Kidney (tissue), 14 donors: ENCODE results near the gene PLPP1. TPM values are rescaled to one million over a fixed set of nuclear protein-coding genes. Genes with fewer than 3 reads are reported as not detected.

Experiments used
- DNase-seq, 5 donors: peaks; one replicate each; pipeline ENCODE4 v3.0.0-alpha.2; 2013 to 2020
- FAIRE-seq: peaks from 2 replicates; lab custom pipeline; 2012; peaks lifted over from hg19 to GRCh38; lab: Jason Lieb, UNC
- H3K27ac ChIP-seq, 2 donors: one replicate each; pipeline ENCODE4 v1.7.0; 2013; ENCODE audit warnings: low read depth in 2 of 2, low read length in 2 of 2, inconsistent platforms in 1 of 2
- H3K27me3 ChIP-seq: one replicate; pipeline ENCODE4 v1.7.1; 2013; ENCODE audit warnings: low read length, inconsistent platforms; ENCODE audit not compliant: control insufficient read depth, insufficient read depth
- H3K36me3 ChIP-seq, 3 donors: one replicate each; pipeline versions ENCODE4 v1.7.0 to v1.7.1; 2013; ENCODE audit warnings: low read length in 3 of 3, control low read depth in 1 of 3, inconsistent platforms in 1 of 3; ENCODE audit not compliant: insufficient read depth in 3 of 3, control insufficient read depth in 2 of 3
- H3K4me1 ChIP-seq, 3 donors: one replicate each; pipeline versions ENCODE4 v1.7.0 to v1.7.1; 2013; ENCODE audit warnings: low read length in 3 of 3, inconsistent platforms in 1 of 3, low read depth in 1 of 3; ENCODE audit not compliant: control insufficient read depth in 2 of 3, insufficient read depth in 2 of 3
- H3K4me3 ChIP-seq, 3 donors: one replicate each; pipeline versions ENCODE4 v1.7.0 to v1.8.1; 2013; ENCODE audit warnings: low read length in 3 of 3, control low read depth in 1 of 3, inconsistent platforms in 1 of 3
- H3K9ac ChIP-seq, 3 donors: one replicate each; pipeline versions ENCODE4 v1.7.0 to v1.7.1; 2013; ENCODE audit warnings: low read length in 3 of 3, control low read depth in 1 of 3, inconsistent platforms in 1 of 3
- H3K9me3 ChIP-seq, 3 donors: one replicate each; pipeline versions ENCODE4 v1.7.0 to v1.7.1; 2013; ENCODE audit warnings: low read length in 3 of 3, control low read depth in 1 of 3, inconsistent platforms in 1 of 3; ENCODE audit not compliant: control insufficient read depth in 2 of 3, insufficient read depth in 1 of 3
- intact Hi-C: fragments of 100-400 bp; cut with DNase I; formaldehyde crosslinking; loops from one replicate; pipeline ENCODE4 v1.11.1; 2022
- polyA plus RNA-seq: library from polyadenylated mRNA; stranded (reverse); fragments of 350-450 nt; fragmentation: Illumina TruSeq; extraction: RNeasy Lipid Tissue Mini Kit (QIAGEN cat#74804); gene quantifications from one replicate; pipeline ENCODE4 v1.2.3, GENCODE V29; 2014; ENCODE audit warnings: low read depth, low replicate concordance; ENCODE audit not compliant: insufficient read depth
- total RNA-seq: library from RNA; stranded (reverse); fragmentation: NEBNext Ultra II Directional; extraction: Animal tissue kit (Norgen Biotek cat#: 25700); gene quantifications from one replicate; pipeline ENCODE4 v1.2.1, GENCODE V29; 2021
- TF ChIP-seq, protein P1 (sequence below): IDR thresholded peaks from 3 replicates; pipeline ENCODE4 v1.5.1; 2012; ENCODE audit warnings: mild to moderate bottlenecking, moderate library complexity, borderline replicate concordance; ENCODE audit not compliant: insufficient read depth; ENCODE audit errors: extremely low read depth
- donor health status: control.
- donor health status: control.
- donor health status: control.
- donor health status: control.
- donor health status: control.
- donor health status: DM: yes; HTN: yes; CAD: no.
- donor health status: Normal renal cell carcinoma (clear cell type).

The PLPP1 gene
- total and polyA plus RNA-seq, 2 donors from 2014 or later = 144 to 166 TPM

DNA sequence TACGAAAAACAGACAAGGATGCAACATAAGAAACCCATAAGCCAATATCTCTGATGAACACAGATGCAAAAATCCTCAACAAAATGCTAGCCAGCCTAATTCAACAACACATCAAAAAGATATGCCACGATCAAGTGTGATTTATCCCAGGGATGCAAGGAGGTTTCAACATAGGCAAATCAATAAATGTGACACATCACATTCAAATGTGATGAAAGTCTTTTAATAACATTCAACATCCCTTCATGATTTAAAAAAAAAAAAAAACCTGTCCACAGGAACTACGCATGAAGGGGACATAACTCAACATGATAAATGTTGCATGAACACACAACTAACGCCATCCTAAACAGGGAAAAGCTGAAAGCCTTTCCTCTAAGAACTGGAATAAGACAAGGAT lies 102.2 kb downstream of the PLPP1 start:
- H3K27me3 ChIP-seq = no peaks in the 10 kb centered on the region
- DNase-seq = no peak
- H3K4me3 ChIP-seq = no peak overlapping the region
- no peaks in the 10 kb centered on the region for H3K9me3 ChIP-seq
- intact Hi-C loops = no loop called here
- H3K27ac ChIP-seq = no peak overlapping the region
- peaks cover 0 to 20% (median 2%) of the 10 kb centered on the region in 3 donors for H3K36me3 ChIP-seq
- H3K9ac ChIP-seq = no peak overlapping the region
- H3K4me1 ChIP-seq = peaks cover 0 to 5% (median under 1%) of the 10 kb centered on the region in 3 donors
- FAIRE-seq = no peak
- TF ChIP-seq, protein P1, sequence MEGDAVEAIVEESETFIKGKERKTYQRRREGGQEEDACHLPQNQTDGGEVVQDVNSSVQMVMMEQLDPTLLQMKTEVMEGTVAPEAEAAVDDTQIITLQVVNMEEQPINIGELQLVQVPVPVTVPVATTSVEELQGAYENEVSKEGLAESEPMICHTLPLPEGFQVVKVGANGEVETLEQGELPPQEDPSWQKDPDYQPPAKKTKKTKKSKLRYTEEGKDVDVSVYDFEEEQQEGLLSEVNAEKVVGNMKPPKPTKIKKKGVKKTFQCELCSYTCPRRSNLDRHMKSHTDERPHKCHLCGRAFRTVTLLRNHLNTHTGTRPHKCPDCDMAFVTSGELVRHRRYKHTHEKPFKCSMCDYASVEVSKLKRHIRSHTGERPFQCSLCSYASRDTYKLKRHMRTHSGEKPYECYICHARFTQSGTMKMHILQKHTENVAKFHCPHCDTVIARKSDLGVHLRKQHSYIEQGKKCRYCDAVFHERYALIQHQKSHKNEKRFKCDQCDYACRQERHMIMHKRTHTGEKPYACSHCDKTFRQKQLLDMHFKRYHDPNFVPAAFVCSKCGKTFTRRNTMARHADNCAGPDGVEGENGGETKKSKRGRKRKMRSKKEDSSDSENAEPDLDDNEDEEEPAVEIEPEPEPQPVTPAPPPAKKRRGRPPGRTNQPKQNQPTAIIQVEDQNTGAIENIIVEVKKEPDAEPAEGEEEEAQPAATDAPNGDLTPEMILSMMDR = no peak

DNA sequence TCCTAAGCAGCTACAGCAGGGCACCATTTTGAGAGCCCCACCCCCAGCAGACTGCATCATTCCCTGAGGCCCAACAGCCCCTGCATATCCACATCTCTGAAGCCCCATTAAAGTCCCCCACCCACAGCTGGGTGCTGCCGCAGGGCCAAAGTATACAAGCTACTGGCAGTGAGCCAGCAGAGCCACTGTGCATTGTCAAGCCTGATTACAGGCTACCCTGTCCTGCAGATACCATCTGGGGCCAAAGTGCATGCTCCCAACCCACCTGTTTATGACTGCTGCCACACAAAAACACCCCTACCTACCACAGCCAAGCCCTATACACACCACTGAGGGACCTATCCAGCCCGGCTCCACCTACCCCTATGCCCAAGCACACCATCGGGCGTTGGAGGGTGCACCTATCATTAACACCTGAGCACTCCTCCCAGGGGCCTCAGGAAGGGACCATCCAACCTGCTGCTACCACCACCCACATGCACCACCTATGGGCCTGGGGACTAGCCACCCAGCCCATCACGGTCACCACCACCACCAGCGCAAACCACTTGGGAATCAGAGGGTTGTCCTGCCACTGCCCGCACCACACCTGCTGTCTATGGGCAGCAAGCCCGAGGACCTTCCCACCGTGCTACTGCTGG lies 105.0 kb downstream of the PLPP1 start:
- Histone ChIP-seq H3K27me3 (no peaks in the 10 kb centered on the region), H3K4me1 (peaks cover 0 to 5% (median 0%) of the 10 kb centered on the region in 3 donors), H3K4me3 (no peak overlapping the region), H3K36me3 (peaks cover 2 to 26% (median 2%) of the 10 kb centered on the region in 3 donors), H3K27ac (no peak overlapping the region), H3K9me3 (no peaks in the 10 kb centered on the region), H3K9ac (no peak overlapping the region)
- FAIRE-seq (no peak), DNase-seq (no peak)
- intact Hi-C loops = no loop called here
- TF ChIP-seq, protein P1 = no peak

DNA sequence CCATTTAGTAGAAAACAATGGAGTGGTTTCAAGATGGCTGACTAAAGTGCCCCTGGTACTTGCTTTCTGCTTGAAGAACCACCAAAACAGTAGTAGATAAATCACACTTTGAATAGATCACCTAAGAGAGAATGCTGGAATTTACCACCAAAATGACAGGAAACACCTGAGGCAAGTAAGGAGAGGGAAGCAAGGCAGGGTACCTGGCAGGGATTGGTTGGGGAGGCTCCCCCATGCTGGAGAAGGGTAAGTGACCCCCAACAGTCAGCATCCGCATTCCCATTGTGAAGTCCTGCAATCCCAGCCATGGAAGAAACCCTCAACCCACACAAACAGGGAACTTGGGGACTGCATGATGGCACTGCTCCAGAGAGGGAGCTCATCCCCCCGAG lies 105.5 kb downstream of the PLPP1 start:
- Histone ChIP-seq H3K4me1 (peaks cover 0 to 5% (median 0%) of the 10 kb centered on the region in 3 donors), H3K27ac (no peak overlapping the region), H3K36me3 (peaks cover 2 to 30% (median 4%) of the 10 kb centered on the region in 3 donors), H3K9me3 (no peaks in the 10 kb centered on the region), H3K4me3 (no peak overlapping the region), H3K27me3 (no peaks in the 10 kb centered on the region), H3K9ac (no peak overlapping the region)
- TF ChIP-seq, protein P1 = no peak
- intact Hi-C loops = no loop called here
- FAIRE-seq (no peak), DNase-seq (no peak)
